ENCODE data around the gene CDH23. TPM values are rescaled to one million over a fixed set of nuclear protein-coding genes. Genes with fewer than 3 reads are reported as not detected.
A peak's percentile ranks its signal among the peaks of the same experiment; 100 is the strongest.

CDH23 gene
- polyA plus RNA-seq, 1 donor (not counting 4 experiments of a cell fraction or from before 2014, with no cell fraction given): 0.01 TPM

DNA sequence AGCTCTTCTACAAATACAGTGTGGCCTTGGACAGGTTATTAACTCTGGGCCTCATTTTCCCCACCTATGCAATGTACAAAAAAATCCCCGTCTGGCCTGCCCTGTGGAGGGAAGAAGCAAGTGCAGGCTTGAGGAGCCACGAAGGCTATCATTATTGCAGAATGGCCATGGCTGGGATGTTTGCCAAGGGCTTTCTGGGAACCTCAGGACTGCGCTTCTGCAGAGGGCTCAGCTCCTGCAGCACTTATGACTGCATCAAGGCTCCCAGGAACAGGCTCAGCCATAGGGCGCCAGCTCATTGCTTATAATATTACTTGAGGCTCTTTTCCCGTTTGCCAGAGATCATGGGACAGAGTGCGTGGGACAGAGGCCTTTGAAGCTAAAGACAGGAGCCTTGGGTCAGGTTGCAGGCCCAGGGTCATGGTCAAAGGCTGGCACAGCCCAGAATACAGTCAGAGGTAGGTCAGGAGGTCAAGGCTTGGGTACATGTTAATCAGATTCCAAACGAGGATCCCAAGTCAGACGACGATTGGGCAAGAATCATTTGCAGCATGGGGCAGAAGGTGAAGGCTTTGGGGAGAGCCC is 343.4 kb downstream of the CDH23 start:
- Histone ChIP-seq H3K9ac (ENCODE audit: control insufficient read depth, extremely low read depth, insufficient read depth, low read length) (no peak overlapping the region), H3K4me3 (ENCODE audit: control insufficient read depth in 2 of 3, extremely low read depth in 1 of 3, insufficient read depth in 2 of 3, low read depth in 1 of 3, low read length in 3 of 3) (no peak overlapping the region), H3K4me1 (ENCODE audit: control insufficient read depth, extremely low read depth, insufficient read depth, low read length) (peaks cover 36% of the 10 kb centered on the region), H3K9me1 (ENCODE audit: control insufficient read depth, extremely low read depth, insufficient read depth, low read length) (no peaks in the 10 kb centered on the region), H3K9me3 (ENCODE audit: control insufficient read depth, low read depth, low read length) (no peaks in the 10 kb centered on the region), H2AFZ (ENCODE audit: control insufficient read depth, low read length) (no peak overlapping the region), H3K4me2 (ENCODE audit: control insufficient read depth, extremely low read depth, insufficient read depth, low read depth, low read length) (no peak overlapping the region), H3K79me2 (ENCODE audit: control insufficient read depth, insufficient read depth, low read length) (no peaks in the 10 kb centered on the region), H4K20me1 (ENCODE audit: control insufficient read depth, extremely low read depth, insufficient read depth, low read length) (no peaks in the 10 kb centered on the region), H3K36me3 (ENCODE audit: control insufficient read depth in 2 of 2, extremely low read depth in 1 of 2, insufficient read depth in 2 of 2, low read length in 2 of 2) (no peaks in the 10 kb centered on the region), H3K27ac (ENCODE audit: control insufficient read depth, insufficient read depth, low read length) (no peak overlapping the region), H3K27me3 (ENCODE audit: control insufficient read depth, extremely low read depth, insufficient read depth, low read length) (no peaks in the 10 kb centered on the region)
- DNase-seq (ENCODE audit: low read depth, low spot score): no peak
- peak; percentile 84 for FAIRE-seq
- no peak for TF ChIP-seq EZH2 (IDR thresholded peaks at IDR 0.05; ENCODE audit: low read length)
- TF ChIP-seq, protein P1, sequence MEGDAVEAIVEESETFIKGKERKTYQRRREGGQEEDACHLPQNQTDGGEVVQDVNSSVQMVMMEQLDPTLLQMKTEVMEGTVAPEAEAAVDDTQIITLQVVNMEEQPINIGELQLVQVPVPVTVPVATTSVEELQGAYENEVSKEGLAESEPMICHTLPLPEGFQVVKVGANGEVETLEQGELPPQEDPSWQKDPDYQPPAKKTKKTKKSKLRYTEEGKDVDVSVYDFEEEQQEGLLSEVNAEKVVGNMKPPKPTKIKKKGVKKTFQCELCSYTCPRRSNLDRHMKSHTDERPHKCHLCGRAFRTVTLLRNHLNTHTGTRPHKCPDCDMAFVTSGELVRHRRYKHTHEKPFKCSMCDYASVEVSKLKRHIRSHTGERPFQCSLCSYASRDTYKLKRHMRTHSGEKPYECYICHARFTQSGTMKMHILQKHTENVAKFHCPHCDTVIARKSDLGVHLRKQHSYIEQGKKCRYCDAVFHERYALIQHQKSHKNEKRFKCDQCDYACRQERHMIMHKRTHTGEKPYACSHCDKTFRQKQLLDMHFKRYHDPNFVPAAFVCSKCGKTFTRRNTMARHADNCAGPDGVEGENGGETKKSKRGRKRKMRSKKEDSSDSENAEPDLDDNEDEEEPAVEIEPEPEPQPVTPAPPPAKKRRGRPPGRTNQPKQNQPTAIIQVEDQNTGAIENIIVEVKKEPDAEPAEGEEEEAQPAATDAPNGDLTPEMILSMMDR (optimal IDR thresholded peaks at IDR 0.05 in 1 of 3, IDR thresholded peaks at IDR 0.05 in 1 of 3, conservative IDR thresholded peaks at IDR 0.05 in 1 of 3; ENCODE audit: extremely low read depth in 1 of 3, insufficient read depth in 2 of 3, low read length in 3 of 3): no peak
- dilution Hi-C loops (cut with MboI; ENCODE audit: extremely low pct_ligation_motif_present, low sequenced_read_pairs): no loop called here

DNA sequence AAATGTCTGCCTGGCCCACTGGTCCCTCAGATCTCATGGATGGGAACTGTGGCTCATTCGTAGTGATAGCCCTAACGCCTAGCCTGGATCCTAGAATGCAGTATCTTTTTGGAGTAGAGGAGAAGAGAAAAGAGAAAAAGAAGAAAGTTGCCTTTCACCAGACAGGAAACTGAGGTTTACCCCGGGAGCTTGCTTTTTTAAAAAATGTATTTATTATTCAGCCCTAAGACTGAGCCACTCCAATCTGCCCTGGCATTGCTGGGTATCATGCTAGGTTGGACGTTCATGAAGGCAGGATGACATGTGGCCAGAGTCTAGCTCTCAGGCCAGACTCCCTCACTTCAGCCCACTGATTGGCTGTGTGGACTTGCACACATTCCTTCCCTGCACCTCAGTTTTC is 344.3 kb downstream of the CDH23 start:
- FAIRE-seq (no peak), DNase-seq (ENCODE audit: low read depth, low spot score) (no peak)
- no peak for TF ChIP-seq EZH2 (IDR thresholded peaks at IDR 0.05; ENCODE audit: low read length)
- TF ChIP-seq, protein P1 (optimal IDR thresholded peaks at IDR 0.05 in 1 of 3, IDR thresholded peaks at IDR 0.05 in 1 of 3, conservative IDR thresholded peaks at IDR 0.05 in 1 of 3; ENCODE audit: extremely low read depth in 1 of 3, insufficient read depth in 2 of 3, low read length in 3 of 3): no peak
- no peak overlapping the region for H3K9ac ChIP-seq (ENCODE audit: control insufficient read depth, extremely low read depth, insufficient read depth, low read length)
- H3K9me3 ChIP-seq (ENCODE audit: control insufficient read depth, low read depth, low read length): no peaks in the 10 kb centered on the region
- H4K20me1 ChIP-seq (ENCODE audit: control insufficient read depth, extremely low read depth, insufficient read depth, low read length): no peaks in the 10 kb centered on the region
- H3K4me3 ChIP-seq (ENCODE audit: control insufficient read depth in 2 of 3, extremely low read depth in 1 of 3, insufficient read depth in 2 of 3, low read depth in 1 of 3, low read length in 3 of 3): no peak overlapping the region
- no peak overlapping the region for H3K27ac ChIP-seq (ENCODE audit: control insufficient read depth, insufficient read depth, low read length)
- dilution Hi-C loops (cut with MboI; ENCODE audit: extremely low pct_ligation_motif_present, low sequenced_read_pairs): no loop called here
- H2AFZ ChIP-seq (ENCODE audit: control insufficient read depth, low read length): no peak overlapping the region
- no peaks in the 10 kb centered on the region for H3K79me2 ChIP-seq (ENCODE audit: control insufficient read depth, insufficient read depth, low read length)
- no peaks in the 10 kb centered on the region for H3K9me1 ChIP-seq (ENCODE audit: control insufficient read depth, extremely low read depth, insufficient read depth, low read length)
- no peak overlapping the region for H3K4me2 ChIP-seq (ENCODE audit: control insufficient read depth, extremely low read depth, insufficient read depth, low read depth, low read length)
- peaks cover 36% of the 10 kb centered on the region for H3K4me1 ChIP-seq (ENCODE audit: control insufficient read depth, extremely low read depth, insufficient read depth, low read length)
- no peaks in the 10 kb centered on the region for H3K36me3 ChIP-seq (ENCODE audit: control insufficient read depth in 2 of 2, extremely low read depth in 1 of 2, insufficient read depth in 2 of 2, low read length in 2 of 2)
- H3K27me3 ChIP-seq (ENCODE audit: control insufficient read depth, extremely low read depth, insufficient read depth, low read length): no peaks in the 10 kb centered on the region
